ENCODE results near the gene NR4A1. TPM values are rescaled to one million over a fixed set of nuclear protein-coding genes. Genes with fewer than 3 reads are reported as not detected.

The NR4A1 gene
- total RNA-seq, 2 donors from 2014 or later: 150 to 238 TPM

DNA sequence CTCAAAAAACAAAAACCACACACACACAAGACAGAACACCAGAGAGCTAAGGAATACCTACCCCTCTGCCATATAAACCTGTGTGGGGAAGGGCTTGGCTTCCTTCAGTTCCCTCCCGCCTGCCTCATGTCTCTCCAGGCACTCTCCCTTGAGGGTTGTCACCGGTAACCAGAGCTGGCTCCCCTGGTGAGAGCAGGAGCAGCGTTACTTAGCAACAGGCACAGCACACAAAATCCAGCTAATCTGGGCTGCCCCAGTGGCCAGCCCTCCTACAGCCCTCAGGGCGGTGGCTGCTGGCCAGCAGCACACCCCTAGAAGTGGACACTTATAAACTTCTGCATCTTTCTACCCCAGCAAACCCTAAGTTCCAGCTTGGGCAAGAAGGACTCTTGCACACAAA is 21.6 kb upstream of the NR4A1 start:
- TF ChIP-seq CTCF (IDR thresholded peaks at IDR 0.05): no peak
- peaks cover 0 to 74% of the 10 kb centered on the region in 2 donors for H3K4me1 ChIP-seq
- no peak for DNase-seq (ENCODE audit: low spot score)
- H3K36me3 ChIP-seq: no peaks in the 10 kb centered on the region
- H3K27ac ChIP-seq: peak overlapping the region; percentile 47 to 94
- H3K4me3 ChIP-seq: no peak overlapping the region
- no peaks in the 10 kb centered on the region for H3K27me3 ChIP-seq
- H3K9me3 ChIP-seq: no peaks in the 10 kb centered on the region

DNA sequence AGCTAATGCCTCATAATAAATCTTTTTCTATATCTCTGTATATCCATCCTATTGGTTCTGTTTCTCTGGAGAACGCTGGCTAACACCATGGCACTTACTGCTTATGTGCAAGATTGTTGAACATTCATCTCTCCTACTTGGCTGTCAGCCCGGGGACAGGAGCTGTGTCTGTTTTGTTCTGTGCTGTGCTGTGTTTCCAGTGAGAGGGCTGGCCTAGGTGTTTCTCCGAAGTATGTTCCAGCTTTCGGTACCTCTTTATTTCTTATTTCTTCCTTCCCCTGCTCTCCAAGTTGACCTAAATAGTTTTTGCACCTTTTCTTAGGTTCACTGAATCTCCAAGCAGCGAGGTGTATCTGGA is 18.8 kb upstream of the NR4A1 start:
- no peak for TF ChIP-seq CTCF (IDR thresholded peaks at IDR 0.05)
- Histone ChIP-seq H3K36me3 (no peaks in the 10 kb centered on the region), H3K27ac (peak overlapping the region; percentile 94 to 99), H3K4me1 (peaks cover 0 to 61% of the 10 kb centered on the region in 2 donors), H3K9me3 (no peaks in the 10 kb centered on the region), H3K27me3 (no peaks in the 10 kb centered on the region), H3K4me3 (peak overlapping the region; percentile 11 to 39)
- DNase-seq (ENCODE audit: low spot score): peak; percentile 94

DNA sequence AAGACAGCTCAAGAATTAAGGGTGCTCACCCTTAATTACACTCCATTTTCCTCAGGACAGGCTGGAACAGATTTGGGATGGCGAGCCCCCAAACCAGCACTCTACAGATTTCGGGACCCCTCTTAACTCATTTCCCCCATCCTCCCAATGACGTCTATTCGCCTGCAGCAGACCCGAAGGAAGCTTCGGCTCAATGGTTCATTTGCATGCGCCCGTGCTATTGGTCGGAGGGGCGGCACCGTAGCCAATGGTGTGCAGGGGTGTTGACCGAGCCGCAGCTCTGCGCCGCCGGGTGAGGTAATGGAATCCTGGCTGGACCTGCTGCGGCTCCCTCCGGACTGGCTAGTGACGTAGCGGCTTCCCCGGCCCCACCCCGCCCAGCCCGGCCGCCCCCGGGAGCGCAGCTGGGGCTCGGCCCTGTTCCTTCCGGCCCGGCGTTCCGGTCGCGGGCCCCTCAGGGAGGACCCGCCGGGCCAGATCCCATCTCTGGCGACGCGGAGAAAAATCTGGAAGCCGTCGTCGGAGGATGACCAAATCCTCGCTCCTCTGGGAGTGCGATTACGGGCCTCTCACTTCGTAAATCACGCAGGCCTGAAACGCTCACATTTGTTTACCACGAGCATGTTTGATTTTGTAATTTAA is 18.3 kb upstream of the NR4A1 start:
- no peaks in the 10 kb centered on the region for H3K27me3 ChIP-seq
- peak overlapping the region; percentile 94 to 99 for H3K27ac ChIP-seq
- no peaks in the 10 kb centered on the region for H3K9me3 ChIP-seq
- H3K36me3 ChIP-seq: no peaks in the 10 kb centered on the region
- H3K4me3 ChIP-seq: peak overlapping the region; percentile 11 to 39
- peaks cover 0 to 62% of the 10 kb centered on the region in 2 donors for H3K4me1 ChIP-seq
- DNase-seq (ENCODE audit: low spot score): peak; percentile 99
- TF ChIP-seq CTCF (IDR thresholded peaks at IDR 0.05): no peak

DNA sequence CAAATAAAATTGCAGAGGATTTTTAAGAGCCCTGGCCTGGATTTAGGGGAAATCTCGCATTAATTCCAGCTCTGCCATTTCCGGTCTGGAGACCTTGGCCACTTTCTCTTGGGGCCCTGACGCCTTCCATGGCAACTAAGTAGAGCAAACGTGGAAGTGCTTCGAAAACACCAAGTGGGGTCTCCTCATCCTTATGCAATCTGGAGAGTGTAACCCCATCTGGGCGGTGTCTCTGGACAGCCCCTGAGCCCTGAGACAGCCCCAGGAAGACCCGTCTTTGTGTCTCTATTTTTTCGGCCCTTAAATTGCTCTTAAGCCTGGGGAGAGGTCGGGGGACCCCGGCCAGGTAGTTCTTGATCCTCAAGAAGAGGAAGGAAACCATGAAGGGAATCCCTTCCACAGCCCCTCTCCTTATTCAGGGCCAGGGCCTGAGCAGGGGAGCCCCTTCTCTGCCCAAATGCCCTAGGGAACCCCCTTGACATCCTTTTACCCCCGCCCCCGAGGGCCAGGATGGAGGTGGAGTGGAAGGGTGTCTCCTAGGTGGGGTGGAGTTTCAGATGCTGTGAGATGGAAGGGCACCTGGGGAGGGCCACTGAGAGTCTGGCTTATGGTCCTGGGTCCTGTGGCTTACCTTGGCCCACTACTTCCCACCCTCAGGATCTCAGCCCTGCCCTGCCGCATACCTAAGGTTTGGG is 17.6 kb upstream of the NR4A1 start:
- Histone ChIP-seq H3K36me3 (no peaks in the 10 kb centered on the region), H3K27me3 (no peaks in the 10 kb centered on the region), H3K27ac (peak overlapping the region; percentile 94 to 99), H3K9me3 (no peaks in the 10 kb centered on the region), H3K4me1 (peaks cover 0 to 69% of the 10 kb centered on the region in 2 donors), H3K4me3 (peak overlapping the region; percentile 3 to 37)
- no peak for TF ChIP-seq CTCF (IDR thresholded peaks at IDR 0.05)
- DNase-seq (ENCODE audit: low spot score): no peak

DNA sequence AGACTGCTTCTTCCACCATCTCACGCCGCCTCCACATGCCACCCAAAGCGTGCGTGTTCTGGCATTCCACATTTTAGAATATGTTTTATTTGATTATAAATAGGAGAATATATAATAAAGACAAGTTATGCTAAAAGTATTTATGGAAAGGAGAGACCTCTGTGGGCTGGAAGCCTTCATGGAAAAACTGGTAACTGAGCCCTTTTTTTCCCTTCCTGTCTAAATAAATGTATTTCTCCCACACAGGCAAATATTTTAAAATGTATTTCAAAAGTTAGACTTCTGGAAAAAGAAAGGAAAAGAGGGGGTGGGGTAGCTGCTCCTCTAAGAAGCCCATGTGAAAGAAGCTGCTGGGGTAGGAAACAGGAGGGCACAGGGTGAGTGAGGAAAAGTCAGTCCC is 16.1 kb upstream of the NR4A1 start:
- H3K36me3 ChIP-seq: no peaks in the 10 kb centered on the region
- H3K27ac ChIP-seq: peak overlapping the region; percentile 94 to 99
- no peak overlapping the region for H3K4me3 ChIP-seq
- no peak for TF ChIP-seq CTCF (IDR thresholded peaks at IDR 0.05)
- H3K9me3 ChIP-seq: no peaks in the 10 kb centered on the region
- peaks cover 0 to 73% of the 10 kb centered on the region in 2 donors for H3K4me1 ChIP-seq
- DNase-seq (ENCODE audit: low spot score): no peak
- H3K27me3 ChIP-seq: no peaks in the 10 kb centered on the region
